Measurements from ENCODE around the gene APBB1.

Gene APBB1

GRCh38 chr11:6350486-6350885 is 68.4 kb downstream of the APBB1 start:
- TF ChIP-seq SPI1 (IDR thresholded peaks at IDR 0.05; ENCODE audit: borderline replicate concordance, low read depth) (no peak), POLR2AphosphoS5 (IDR thresholded peaks at IDR 0.05; ENCODE audit: low read depth) (no peak), REST (IDR thresholded peaks at IDR 0.05; ENCODE audit: insufficient replicate concordance, low read depth) (no peak), GABPA (IDR thresholded peaks at IDR 0.05; ENCODE audit: low read depth) (no peak)
- TF ChIP-seq, protein P1, sequence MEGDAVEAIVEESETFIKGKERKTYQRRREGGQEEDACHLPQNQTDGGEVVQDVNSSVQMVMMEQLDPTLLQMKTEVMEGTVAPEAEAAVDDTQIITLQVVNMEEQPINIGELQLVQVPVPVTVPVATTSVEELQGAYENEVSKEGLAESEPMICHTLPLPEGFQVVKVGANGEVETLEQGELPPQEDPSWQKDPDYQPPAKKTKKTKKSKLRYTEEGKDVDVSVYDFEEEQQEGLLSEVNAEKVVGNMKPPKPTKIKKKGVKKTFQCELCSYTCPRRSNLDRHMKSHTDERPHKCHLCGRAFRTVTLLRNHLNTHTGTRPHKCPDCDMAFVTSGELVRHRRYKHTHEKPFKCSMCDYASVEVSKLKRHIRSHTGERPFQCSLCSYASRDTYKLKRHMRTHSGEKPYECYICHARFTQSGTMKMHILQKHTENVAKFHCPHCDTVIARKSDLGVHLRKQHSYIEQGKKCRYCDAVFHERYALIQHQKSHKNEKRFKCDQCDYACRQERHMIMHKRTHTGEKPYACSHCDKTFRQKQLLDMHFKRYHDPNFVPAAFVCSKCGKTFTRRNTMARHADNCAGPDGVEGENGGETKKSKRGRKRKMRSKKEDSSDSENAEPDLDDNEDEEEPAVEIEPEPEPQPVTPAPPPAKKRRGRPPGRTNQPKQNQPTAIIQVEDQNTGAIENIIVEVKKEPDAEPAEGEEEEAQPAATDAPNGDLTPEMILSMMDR (IDR thresholded peaks at IDR 0.05; ENCODE audit: insufficient read depth, low read length), result no peak
- Histone ChIP-seq H3K27me3 (ENCODE audit: insufficient read depth, poor library complexity, severe bottlenecking) (peaks cover 7% of the 10 kb centered on the region), H3K4me3 (replicated peaks; ENCODE audit: insufficient read depth, low read length) (no peak overlapping the region), H3K27ac (replicated peaks) (no peak overlapping the region)
- DNase-seq (ENCODE audit: low read depth in 1 of 2, low spot score in 1 of 2), result no peak

DNA sequence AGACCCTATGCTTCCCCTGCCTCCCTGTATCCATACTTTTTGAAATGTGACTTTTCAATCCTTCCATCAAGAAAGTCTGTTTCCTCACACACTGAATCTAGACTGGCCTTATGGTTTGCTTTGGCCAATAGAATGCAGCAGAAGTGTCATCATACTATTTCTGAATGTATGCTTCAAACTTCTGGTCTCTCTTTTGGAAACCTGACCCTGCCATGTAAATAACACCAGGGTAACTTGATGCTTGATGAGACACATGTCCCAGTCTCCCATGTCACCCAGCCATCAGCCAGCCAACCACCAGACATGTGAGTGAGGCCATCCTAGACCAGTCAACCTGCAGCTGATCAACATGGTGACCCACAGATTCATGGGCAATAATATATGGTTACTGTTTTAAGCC is 68.9 kb downstream of the APBB1 start:
- H3K27me3 ChIP-seq (ENCODE audit: insufficient read depth, poor library complexity, severe bottlenecking), result peaks cover 7% of the 10 kb centered on the region
- TF ChIP-seq POLR2AphosphoS5 (IDR thresholded peaks at IDR 0.05; ENCODE audit: low read depth) (no peak), REST (IDR thresholded peaks at IDR 0.05; ENCODE audit: insufficient replicate concordance, low read depth) (no peak), SPI1 (IDR thresholded peaks at IDR 0.05; ENCODE audit: borderline replicate concordance, low read depth) (no peak), GABPA (IDR thresholded peaks at IDR 0.05; ENCODE audit: low read depth) (no peak)
- TF ChIP-seq, protein P1 (IDR thresholded peaks at IDR 0.05; ENCODE audit: insufficient read depth, low read length), result no peak
- H3K4me3 ChIP-seq (replicated peaks; ENCODE audit: insufficient read depth, low read length), result no peak overlapping the region
- DNase-seq (ENCODE audit: low read depth in 1 of 2, low spot score in 1 of 2), result no peak
- H3K27ac ChIP-seq (replicated peaks), result no peak overlapping the region

DNA sequence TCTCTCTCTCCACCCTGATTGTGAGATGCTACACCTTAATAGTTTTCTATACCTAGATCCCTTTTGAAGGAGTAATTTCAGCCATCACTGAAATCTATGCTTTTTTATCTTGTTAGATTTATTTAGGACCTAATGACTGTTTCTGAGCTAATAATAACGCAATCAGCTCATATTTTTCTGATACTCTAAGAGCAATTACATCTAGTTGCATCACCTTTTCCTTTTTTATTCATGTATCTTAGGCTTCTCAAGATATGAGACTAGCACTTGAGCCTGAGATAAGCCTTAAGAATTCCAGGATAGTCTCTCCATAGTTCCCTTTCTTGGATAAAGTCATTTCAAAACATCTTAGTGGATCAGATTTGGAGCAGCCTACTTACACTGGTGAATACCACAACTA is 73.5 kb downstream of the APBB1 start:
- no peak for DNase-seq (ENCODE audit: low read depth in 1 of 2, low spot score in 1 of 2)
- Histone ChIP-seq H3K27ac (replicated peaks) (no peak overlapping the region), H3K4me3 (replicated peaks; ENCODE audit: insufficient read depth, low read length) (no peak overlapping the region), H3K27me3 (ENCODE audit: insufficient read depth, poor library complexity, severe bottlenecking) (peaks cover 2% of the 10 kb centered on the region)
- no peak for TF ChIP-seq REST (IDR thresholded peaks at IDR 0.05; ENCODE audit: insufficient replicate concordance, low read depth)
- TF ChIP-seq, protein P1 (IDR thresholded peaks at IDR 0.05; ENCODE audit: insufficient read depth, low read length), result no peak
- TF ChIP-seq GABPA (IDR thresholded peaks at IDR 0.05; ENCODE audit: low read depth), result no peak
- TF ChIP-seq POLR2AphosphoS5 (IDR thresholded peaks at IDR 0.05; ENCODE audit: low read depth), result no peak
- TF ChIP-seq SPI1 (IDR thresholded peaks at IDR 0.05; ENCODE audit: borderline replicate concordance, low read depth), result no peak
